CD4-positive, alpha-beta T cell (primary cell): Measurements from ENCODE around the gene RAPGEF5. TPM values are rescaled to one million over a fixed set of nuclear protein-coding genes. Genes with fewer than 3 reads are reported as not detected.

Experiments
- ATAC-seq: fragments of 200-7000 bp; cut with Tn5 transposase; one replicate; pipeline ENCODE4 v1.10.0; 2022; ENCODE audit warnings: mild to moderate bottlenecking; ENCODE audit not compliant: poor library complexity
- CTCF ChIA-PET: fragments of 350-600 bp; sonication (Branson Sonifier 250); formaldehyde crosslinking; loops from one replicate; lab custom pipeline; 2021; ENCODE audit warnings: antibody characterized with exemption, inconsistent platforms; lab: Charles Lee
- POLR2A ChIA-PET: fragments of 350-600 bp; sonication (Branson Sonifier 250); formaldehyde crosslinking; loops from one replicate; lab custom pipeline; 2021; ENCODE audit warnings: antibody characterized with exemption, inconsistent platforms; lab: Charles Lee
- DNase-seq, 14 experiments: peaks; one replicate each; pipeline ENCODE4 v3.0.0-alpha.2; 2013 to 2020; ENCODE audit warnings: mixed read lengths in 2 of 14
- H3K27ac ChIP-seq, 2 donors: one replicate each; pipeline versions ENCODE4 v1.5.1 to v1.7.0; 2013; ENCODE audit warnings: low read length in 2 of 2, low read depth in 1 of 2, mild to moderate bottlenecking in 1 of 2
- H3K27me3 ChIP-seq, 2 experiments: 1 replicate in 1 of 2; 2 replicates in 1 of 2; pipeline versions ENCODE4 v1.6.1 to v1.7.0; 2013; ENCODE audit warnings: low read length in 2 of 2, control low read depth in 1 of 2, mild to moderate bottlenecking in 1 of 2, moderate library complexity in 1 of 2; ENCODE audit not compliant: insufficient read depth in 2 of 2, control insufficient read depth in 1 of 2
- H3K36me3 ChIP-seq: one replicate; pipeline ENCODE4 v1.6.1; 2013; ENCODE audit warnings: low read length, control low read depth; ENCODE audit not compliant: insufficient read depth
- H3K4me1 ChIP-seq: one replicate; pipeline ENCODE4 v1.6.1; 2013; ENCODE audit warnings: low read length, control low read depth; ENCODE audit not compliant: insufficient read depth
- H3K4me3 ChIP-seq: one replicate; pipeline ENCODE4 v1.5.1; 2013; ENCODE audit warnings: mild to moderate bottlenecking, low read length, moderate library complexity
- H3K9me3 ChIP-seq, 2 experiments: 1 replicate in 1 of 2; 2 replicates in 1 of 2; pipeline versions ENCODE4 v1.6.1 to v1.7.0; 2013; ENCODE audit warnings: low read length in 2 of 2, mild to moderate bottlenecking in 2 of 2, control low read depth in 1 of 2, moderate library complexity in 1 of 2; ENCODE audit not compliant: control insufficient read depth in 1 of 2, insufficient read depth in 1 of 2
- H3K27ac Mint-ChIP-seq: one replicate; pipeline ENCODE4 v1.8.0; 2020; ENCODE audit warnings: mixed read lengths
- H3K27me3 Mint-ChIP-seq: one replicate; pipeline ENCODE4 v1.8.0; 2021; ENCODE audit warnings: mixed read lengths
- H3K36me3 Mint-ChIP-seq: one replicate; pipeline ENCODE4 v1.8.0; 2021; ENCODE audit warnings: low read depth, mixed read lengths
- H3K4me1 Mint-ChIP-seq: one replicate; pipeline ENCODE4 v1.8.0; 2021; ENCODE audit warnings: low read depth, mixed read lengths
- H3K4me3 Mint-ChIP-seq: one replicate; pipeline ENCODE4 v1.8.0; 2020; ENCODE audit warnings: mild to moderate bottlenecking, mixed read lengths
- H3K9me3 Mint-ChIP-seq: one replicate; pipeline ENCODE4 v1.8.0; 2020; ENCODE audit warnings: mixed read lengths
- CTCF ChIP-seq: fragments of 200-600 bp; IDR thresholded peaks from one replicate; pipeline ENCODE4 v1.8.0; 2022; ENCODE audit warnings: antibody characterized with exemption, mild to moderate bottlenecking
- intact Hi-C, 2 experiments: fragments of 100-400 bp; cut with DNase I in 1 of 2; cut with micrococcal nuclease in 1 of 2; formaldehyde crosslinking; loops; one replicate each; pipeline versions ENCODE4 v1.15.1 to v1.9.0; 2023 to 2025; cut with DNase I, micrococcal nuclease
- total RNA-seq, 174 experiments: library from RNA in 2 of 174; stranded (reverse) in 2 of 174; gene quantifications; one replicate each; pipeline ENCODE4 v1.2.3 and lab custom pipeline; 2021 to 2026

RAPGEF5 gene
- total RNA-seq, 2 experiments from 2014 or later, result 0.17 TPM; not detected in 1

- no peaks in the 10 kb centered on the region for H3K9me3 Mint-ChIP-seq
- DNase-seq (no peak), ATAC-seq (no peak)
- CTCF ChIA-PET, result no interaction called here
- POLR2A ChIA-PET, result no interaction called here
- no peaks in the 10 kb centered on the region for H3K27me3 Mint-ChIP-seq
- TF ChIP-seq CTCF, result no peak
- no peaks in the 10 kb centered on the region for H3K36me3 Mint-ChIP-seq
- Histone ChIP-seq H3K4me3 (no peak overlapping the region), H3K27ac (no peak overlapping the region), H3K9me3 (no peaks in the 10 kb centered on the region), H3K27me3 (no peaks in the 10 kb centered on the region), H3K4me1 (no peaks in the 10 kb centered on the region), H3K36me3 (no peaks in the 10 kb centered on the region)
- no peak overlapping the region for H3K4me3 Mint-ChIP-seq
- H3K27ac Mint-ChIP-seq, result no peak overlapping the region
- intact Hi-C loops, result no loop called here
- H3K4me1 Mint-ChIP-seq, result no peaks in the 10 kb centered on the region
Measured at GRCh38 chr7:22267930-22268615, 88.9 kb downstream of the RAPGEF5 start.

GRCh38 chr7:22262538-22262937 lies 94.4 kb downstream of the RAPGEF5 start:
- Mint-ChIP-seq H3K4me1 (no peaks in the 10 kb centered on the region), H3K27me3 (peaks cover 4% of the 10 kb centered on the region), H3K4me3 (no peak overlapping the region), H3K27ac (no peak overlapping the region), H3K36me3 (no peaks in the 10 kb centered on the region), H3K9me3 (no peaks in the 10 kb centered on the region)
- Histone ChIP-seq H3K27me3 (no peaks in the 10 kb centered on the region), H3K4me1 (no peaks in the 10 kb centered on the region), H3K4me3 (no peak overlapping the region), H3K27ac (no peak overlapping the region), H3K9me3 (no peaks in the 10 kb centered on the region), H3K36me3 (no peaks in the 10 kb centered on the region)
- DNase-seq, result no peak
- no peak for ATAC-seq
- intact Hi-C loops, result no loop called here
- CTCF ChIA-PET, result interaction anchor here (1.5 kb wide), 1 partner anchor 11 kb away, joined by 4 read pairs; no protein-coding TSS in a partner anchor
- no peak for TF ChIP-seq CTCF
- POLR2A ChIA-PET, result no interaction called here

GRCh38 chr7:22256541-22257096 lies 100.3 kb downstream of the RAPGEF5 start:
- H3K36me3 ChIP-seq, result no peaks in the 10 kb centered on the region
- H3K9me3 Mint-ChIP-seq, result no peaks in the 10 kb centered on the region
- H3K4me1 Mint-ChIP-seq, result no peaks in the 10 kb centered on the region
- ATAC-seq (no peak), DNase-seq (no peak)
- no peak overlapping the region for H3K27ac Mint-ChIP-seq
- H3K27ac ChIP-seq, result no peak overlapping the region
- H3K4me3 ChIP-seq, result no peak overlapping the region
- TF ChIP-seq CTCF, result no peak
- ChIA-PET POLR2A (no interaction called here), CTCF (interaction anchor here (1.2 kb wide), 1 partner anchor 9 kb away, joined by 3 read pairs; no protein-coding TSS in a partner anchor)
- H3K4me1 ChIP-seq, result no peaks in the 10 kb centered on the region
- no peaks in the 10 kb centered on the region for H3K36me3 Mint-ChIP-seq
- no peaks in the 10 kb centered on the region for H3K27me3 ChIP-seq
- no peak overlapping the region for H3K4me3 Mint-ChIP-seq
- peaks cover 8% of the 10 kb centered on the region for H3K27me3 Mint-ChIP-seq
- H3K9me3 ChIP-seq, result no peaks in the 10 kb centered on the region
- intact Hi-C loops, result no loop called here
